Stimulated activated CD8-positive, alpha-beta memory T cell treated with anti-CD3 and anti-CD28 coated beads, Interleukin-7, amount 100 ng/mL, for 1 hour (primary cell): ENCODE results near the gene LSM10.

Experiments used
- DNase-seq, 2 donors: peaks; one replicate each; pipeline ENCODE4 v3.0.0-alpha.2; 2020; ENCODE audit warnings: low read depth in 2 of 2

LSM10 gene

DNA sequence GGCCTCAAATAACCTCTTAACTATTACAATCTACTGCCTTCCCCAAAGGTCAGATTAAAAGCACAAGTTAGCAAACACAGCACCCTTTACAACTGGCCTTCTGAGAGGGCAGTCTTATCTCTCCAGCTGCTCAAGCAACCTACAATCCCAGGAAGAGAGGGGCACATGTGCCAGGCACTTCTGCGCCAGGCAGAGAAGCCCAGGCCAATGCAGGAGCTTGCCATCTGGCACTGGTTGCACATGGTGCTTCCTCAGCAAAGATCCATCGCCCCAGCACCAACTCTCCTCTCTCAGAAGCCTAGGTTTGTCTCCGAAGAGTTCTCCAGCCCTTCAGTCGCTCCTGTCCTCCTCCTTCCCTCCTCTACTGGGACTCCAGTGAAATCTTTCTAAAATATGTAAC lies 14.5 kb downstream of the LSM10 start:
- DNase-seq = no peak

DNA sequence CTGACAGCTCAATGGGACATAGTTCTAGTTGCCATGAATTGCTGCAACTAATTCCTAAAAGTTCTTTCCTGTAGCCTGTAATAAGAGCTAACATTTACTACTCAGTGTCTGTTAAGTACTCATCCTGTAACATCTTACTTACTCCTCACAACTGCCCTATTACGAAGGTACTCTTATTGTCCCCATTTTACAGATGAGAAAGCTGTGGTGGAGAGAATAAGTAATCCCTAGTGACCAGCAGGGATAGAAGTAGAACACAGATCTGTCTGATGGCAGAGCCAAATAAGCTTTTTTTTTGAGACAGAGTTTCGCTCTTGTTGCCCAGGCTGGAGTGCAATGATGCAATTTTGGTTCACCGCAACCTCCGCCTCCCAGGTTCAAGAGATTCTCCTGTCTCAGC lies 15.0 kb downstream of the LSM10 start:
- no peak for DNase-seq

DNA sequence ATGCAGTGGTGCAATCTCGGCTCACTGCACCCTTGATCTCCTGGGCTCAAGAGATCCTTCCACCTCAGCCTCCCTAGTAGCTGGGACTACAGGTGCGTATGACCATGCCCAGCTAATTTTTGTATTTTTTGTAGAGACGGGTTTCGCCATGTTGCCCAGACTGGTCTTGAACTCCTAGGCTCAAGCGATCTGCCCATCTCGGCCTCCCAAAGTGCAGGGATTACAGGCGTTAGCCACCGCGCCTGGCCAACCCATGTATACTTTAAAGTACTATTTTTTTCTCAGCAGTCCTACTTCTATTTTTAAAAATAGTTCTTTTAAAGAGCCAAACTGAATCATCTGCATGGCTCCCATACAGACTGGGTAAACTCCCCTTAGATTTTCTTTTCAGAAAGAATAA lies 15.5 kb downstream of the LSM10 start:
- no peak for DNase-seq

DNA sequence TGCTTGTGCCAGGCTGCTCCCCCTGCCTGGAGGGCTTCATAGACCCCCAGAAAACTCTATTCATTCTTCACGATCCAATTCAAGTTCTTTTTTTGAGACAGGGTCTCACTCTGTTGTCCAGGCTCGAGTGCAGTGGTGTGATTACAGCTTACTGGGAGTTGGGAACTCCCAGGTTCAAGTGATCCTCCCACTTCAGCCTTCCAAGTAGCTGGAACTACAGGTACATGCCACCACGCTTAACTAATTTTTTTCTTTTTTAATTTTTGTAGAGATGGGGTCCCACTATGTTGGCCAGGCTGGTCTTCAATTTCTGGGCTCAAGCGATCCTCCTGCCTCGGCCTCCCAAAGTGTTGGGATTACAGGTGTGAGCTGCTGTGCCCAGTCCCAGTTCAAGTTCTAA lies 16.3 kb downstream of the LSM10 start:
- DNase-seq = no peak

DNA sequence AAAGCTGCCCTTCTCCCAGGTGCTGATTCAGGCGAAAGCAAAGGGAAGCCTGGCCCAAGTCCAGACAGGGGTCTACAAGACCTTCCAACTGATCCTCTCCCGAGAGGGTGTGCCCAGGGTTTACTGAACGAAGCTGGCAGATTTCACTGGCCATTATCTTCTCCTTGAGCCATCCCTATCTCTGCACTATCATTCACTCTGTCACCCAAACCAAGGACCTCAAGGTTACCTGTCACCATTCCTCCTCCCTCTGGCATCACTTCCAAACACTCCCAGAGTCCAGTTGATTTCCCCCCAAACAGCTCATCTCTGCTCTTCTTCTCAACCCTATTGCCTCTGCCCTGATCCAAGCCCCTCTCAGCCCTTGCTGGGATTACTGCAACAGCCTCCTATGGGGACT lies 16.9 kb downstream of the LSM10 start:
- DNase-seq = no peak

DNA sequence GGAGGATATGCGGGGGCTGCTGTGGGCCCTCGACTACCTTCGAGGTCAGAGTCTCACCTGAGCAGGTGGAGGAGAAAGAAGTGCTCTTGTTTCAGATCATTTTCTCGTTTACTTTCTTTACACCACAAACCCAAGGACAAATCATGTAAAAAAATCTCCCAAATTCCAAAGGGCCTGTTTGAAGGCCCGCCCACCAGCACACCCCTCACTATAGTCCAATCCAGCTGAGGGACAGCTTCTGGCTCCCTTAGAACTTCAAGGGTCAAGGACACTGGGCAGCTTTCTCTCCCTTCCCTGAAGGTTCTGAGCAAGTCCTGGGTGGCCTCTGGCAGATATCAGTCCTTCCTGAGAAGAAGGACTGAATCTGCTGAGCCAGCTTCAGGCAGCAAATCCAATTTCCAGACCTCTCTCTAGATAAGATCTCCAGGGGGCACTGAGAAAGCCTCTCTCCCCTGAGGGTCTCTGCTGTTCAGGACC lies 17.5 kb downstream of the LSM10 start:
- DNase-seq = no peak

DNA sequence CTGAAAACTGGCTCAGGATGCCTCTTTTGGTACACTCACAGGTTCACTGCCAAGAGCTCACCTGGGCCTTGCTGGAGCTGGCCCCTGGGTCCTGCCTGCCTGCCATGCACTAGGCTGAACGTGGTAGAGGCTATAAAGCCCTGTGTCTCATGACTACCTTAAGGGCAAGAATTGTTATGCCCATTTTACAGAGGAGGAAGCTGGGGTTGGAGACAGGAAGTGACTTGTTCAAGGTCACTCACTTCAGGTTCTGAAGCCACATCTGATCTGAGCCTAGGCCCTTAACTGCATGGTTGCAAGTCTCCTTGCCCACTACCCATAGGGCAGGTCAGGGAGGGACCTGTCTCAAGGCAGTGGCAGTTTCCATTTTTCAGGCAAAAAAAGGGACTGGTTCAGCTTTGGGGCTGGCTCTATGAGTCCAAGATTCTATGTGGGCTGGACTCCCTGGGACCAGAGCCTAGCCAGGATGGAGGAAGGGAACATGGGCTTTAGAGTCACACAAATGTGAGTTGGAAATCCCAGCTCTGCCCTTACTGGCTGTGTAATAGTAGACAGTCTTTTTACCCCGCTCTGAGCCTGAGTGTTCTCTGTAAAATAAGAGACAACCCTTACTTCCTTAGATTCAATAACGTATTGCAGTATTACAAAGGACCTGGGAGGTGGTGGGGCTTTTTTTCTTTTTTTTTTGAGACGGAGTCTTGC lies 19.8 kb downstream of the LSM10 start:
- no peak for DNase-seq

DNA sequence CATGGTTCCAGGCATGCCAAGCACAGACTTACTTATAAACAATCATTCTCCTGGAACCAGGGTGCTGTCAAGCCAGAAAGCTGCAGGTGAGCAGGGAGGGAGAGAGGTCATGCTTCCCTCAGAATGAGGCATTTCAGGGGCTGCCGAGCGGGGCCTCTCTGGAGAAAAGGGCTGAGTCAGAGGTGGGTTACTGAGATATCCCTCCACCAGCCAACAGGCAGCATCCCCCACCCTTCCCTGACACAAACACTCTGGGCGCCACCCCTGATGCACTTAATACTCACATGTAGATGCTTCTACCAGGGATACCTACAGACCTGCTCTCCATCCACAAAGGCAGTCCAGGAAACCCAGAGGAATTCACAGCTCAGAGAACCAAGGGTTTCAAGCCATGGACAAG lies 25.1 kb downstream of the LSM10 start:
- no peak for DNase-seq

DNA sequence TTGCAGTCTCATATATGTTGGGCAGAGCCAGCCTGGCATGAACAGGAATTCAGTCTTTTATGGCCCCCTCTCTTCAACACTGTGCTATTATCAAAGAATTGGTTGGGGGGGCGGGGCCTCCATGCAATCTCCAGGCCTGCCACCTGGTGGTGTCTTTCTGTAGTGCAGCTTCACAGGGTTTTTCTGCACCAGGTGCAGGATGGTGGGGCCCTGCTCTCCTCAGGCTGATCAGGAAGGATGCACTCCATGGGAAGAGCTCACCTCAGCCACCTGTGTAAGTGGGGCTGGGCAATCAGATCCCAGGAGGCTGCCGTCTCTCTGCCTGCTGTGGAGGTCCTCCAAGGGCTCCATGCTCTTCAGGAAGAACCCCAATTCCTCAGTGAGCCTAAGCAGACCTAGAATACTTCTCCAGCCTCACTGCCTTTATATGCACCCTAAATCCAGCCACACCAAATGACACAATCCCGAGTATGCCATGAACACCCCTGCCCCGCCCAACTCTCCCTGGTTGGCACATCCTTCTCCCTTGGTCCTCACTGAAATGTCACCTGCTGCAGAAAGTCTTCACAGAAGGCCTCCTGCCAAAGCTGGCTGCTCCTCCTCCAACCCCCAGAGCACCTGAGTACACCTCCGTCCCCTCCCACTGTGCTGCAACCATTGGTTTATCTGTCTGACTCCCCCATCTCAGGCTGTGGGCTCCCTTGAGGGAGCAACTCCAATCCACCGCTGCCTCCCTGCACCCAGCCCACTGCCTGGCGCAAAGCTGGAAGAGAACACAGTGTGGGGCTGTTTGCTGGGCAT lies 28.4 kb downstream of the LSM10 start:
- DNase-seq = peak; percentile 71 to 85

DNA sequence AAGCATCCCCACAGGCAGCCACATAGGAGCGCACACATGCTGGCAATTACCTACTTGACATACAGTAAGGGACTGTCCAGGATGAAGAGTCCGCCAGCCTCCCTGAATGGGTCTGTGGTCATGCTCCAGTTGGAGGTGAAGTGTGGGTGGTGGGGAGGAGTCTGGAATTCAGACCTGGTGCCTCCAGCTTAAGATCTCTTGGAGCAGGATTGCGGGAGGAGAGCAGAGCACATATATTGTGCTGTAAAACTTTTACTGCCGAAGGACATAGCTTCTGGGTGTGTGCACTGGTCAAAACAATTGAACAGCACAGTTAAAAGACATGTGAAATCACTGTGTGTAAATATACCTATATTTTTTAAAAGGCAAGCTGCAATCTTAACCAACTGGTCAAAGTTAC lies 29.9 kb downstream of the LSM10 start:
- DNase-seq = no peak

DNA sequence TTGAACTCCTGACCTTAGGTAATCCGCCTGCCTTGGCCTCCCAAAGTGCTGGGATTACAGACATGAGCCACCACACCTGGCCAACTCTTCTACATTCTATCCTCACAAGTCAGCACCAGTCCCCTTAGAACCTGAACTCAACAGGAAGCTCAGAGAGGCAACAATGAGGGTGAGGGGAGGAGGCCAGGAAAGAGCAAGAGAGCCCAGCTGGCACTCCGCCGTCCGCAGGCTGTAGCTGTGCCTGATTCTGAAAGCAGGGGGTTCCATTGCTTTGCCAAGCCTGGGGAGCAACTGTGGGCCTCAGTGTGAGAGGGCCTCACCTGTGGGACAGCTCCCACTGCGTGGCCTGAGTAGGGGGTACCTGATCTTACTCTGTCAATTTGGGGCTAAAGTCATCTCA lies 30.6 kb downstream of the LSM10 start:
- DNase-seq = no peak

DNA sequence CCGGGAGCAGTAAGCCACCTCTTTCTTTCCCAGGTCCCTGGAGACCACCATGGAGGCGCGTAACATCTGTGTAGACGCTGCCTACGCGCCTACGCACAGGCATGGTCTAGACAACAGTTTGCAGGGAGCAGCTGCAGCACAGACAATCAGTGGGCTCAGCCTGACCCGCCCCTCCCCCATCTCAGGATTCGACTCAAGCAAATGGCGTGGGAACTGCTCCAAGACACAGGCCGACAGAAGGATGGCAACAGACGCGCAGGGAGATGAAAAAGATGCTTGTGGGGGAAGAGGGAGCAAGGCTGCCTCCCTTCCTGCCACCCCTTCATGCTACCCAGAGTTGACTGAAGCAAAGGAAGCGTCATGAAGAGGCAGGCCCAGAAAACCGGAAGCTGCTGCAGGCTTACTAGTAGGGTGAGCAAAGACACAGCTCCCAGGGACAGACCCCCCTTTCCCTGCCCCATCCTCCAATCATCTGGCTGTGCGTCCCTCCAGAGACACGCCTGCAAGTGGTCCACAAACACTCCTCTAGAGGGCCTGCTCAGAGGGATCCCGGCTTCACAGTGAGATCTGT lies 31.5 kb downstream of the LSM10 start:
- peak in 1 of 2 donors; percentile 17 for DNase-seq

DNA sequence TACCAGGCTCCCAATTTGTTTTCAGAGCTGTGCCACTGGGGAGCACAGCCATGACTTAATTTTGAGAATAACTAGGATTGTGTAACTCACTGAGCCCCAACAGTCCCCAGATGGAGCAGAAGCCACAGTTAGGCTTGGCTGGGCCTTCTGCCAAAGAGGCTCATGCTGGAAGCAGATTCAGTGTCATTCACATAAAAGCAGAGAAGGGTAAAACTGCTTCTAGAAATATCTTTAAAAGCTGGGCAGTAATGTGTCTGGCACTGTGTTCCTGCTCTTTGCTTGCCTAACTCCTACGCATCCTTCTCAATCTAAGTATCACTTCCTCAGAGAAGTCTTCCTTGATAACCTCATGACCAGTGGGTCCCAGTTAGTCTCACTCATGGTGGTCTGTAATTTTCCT lies 32.3 kb downstream of the LSM10 start:
- no peak for DNase-seq

DNA sequence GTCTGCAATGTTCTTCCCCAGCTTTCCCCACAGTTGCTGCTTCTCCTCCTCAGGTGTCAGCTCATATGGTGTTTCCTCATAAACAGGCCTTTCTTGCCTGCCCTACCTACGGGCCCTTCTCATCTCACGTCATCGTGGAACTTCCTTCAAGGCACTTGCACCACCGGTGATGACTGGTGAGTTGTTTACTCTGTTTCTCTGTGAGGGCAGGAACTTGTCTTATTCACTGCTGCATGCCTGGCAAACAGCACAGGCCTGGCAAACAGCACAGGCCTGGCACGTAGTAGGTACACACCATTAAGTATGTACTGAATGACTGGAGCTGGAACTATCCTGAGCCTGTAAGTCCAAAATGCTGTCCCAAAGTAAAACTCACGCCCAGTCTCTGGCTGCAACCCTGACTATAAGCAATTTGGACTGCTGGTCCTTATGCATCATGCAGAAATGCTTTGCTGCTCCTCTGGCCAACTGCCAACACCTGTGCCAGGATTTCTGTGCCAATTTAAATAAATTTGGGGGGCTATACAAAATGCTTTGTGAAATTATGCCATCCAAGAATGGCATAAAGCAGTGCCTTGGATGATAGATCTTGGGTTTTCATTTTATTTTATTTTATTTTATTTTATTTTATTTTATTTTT lies 37.7 kb downstream of the LSM10 start:
- DNase-seq = no peak

DNA sequence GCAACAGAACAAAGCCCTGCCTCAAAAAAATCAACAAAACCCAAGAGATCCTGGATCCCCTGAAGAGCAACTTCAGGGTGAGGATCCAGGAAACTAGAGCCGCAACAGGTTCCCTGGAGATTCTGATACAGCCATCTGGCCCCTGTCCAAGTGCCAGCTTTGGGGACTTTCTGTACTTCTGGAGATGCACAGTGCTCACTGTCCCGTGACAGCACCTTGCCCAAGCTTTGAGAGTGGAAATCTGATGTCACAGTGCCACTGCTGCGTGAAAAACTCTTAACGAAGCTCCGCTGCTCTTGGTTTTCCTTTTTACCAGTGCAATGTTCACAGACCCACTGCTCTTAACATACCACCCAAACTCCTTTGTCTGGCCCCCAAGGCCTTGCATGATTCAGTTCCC lies 38.3 kb downstream of the LSM10 start:
- no peak for DNase-seq

DNA sequence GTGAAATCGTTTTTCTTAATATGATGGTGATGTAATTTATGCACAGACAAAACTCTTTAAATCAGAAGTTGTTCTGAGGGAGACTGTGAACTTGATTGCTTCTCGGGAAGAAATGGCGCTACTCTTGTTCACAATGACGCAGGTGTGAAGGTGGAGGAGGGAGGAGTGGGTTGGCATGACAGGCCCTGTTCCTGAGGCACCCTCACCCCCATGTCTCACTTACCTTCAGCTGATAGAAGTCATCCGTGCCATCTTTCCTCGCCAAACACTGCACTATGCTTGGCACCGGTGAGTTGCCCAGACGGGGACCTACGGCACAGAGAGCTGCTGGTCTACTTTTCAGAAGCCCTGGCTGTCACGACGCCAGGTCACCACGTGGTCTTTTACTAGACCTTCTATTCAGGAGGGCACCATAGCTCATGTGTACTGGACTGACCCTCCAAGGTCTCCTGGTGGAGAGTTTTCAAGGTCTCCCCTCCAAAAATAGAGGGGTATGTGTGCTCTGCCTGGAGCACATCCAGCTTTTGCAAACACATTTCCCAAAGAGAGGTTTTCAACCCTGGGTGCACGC lies 39.1 kb downstream of the LSM10 start:
- DNase-seq = no peak

DNA sequence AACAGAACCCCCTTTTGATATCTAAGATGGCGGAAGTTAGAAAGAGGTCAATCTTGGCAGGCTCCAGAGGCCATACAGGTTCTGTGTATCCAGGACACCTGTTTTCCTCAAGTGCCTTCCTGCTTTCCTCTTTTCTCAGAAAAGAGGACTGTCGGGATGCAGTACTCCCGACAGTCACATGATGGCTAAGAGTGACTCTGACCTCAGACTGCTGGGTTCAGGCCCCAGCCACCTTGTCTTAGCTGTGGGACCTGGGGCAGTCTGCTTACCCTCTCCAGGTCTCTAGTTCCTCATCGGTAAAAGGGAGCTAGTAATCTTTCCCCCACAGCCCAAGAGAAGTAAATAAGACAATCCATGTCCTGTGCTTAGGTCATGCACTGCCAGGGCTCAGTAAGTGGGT lies 41.9 kb downstream of the LSM10 start:
- no peak for DNase-seq

DNA sequence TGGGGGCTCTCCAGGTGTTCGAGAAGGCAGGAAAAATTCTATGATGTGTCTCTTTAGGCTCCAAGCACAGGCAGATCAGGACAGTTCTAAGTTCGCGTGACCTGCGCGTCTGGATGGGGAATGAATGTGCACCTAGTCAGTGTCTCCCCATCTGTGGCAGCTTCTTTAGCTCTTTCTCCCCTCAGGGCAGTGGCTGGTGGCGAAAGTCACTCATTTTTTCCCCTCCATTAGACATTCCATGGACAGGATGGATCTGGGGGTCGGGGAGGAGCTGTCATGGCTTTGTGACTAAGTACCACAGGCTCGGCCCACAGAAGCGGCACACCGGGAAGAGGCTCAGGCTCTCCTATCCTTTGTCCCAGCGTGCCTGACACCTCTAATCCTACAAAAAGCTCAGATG lies 43.2 kb downstream of the LSM10 start:
- DNase-seq = no peak

DNA sequence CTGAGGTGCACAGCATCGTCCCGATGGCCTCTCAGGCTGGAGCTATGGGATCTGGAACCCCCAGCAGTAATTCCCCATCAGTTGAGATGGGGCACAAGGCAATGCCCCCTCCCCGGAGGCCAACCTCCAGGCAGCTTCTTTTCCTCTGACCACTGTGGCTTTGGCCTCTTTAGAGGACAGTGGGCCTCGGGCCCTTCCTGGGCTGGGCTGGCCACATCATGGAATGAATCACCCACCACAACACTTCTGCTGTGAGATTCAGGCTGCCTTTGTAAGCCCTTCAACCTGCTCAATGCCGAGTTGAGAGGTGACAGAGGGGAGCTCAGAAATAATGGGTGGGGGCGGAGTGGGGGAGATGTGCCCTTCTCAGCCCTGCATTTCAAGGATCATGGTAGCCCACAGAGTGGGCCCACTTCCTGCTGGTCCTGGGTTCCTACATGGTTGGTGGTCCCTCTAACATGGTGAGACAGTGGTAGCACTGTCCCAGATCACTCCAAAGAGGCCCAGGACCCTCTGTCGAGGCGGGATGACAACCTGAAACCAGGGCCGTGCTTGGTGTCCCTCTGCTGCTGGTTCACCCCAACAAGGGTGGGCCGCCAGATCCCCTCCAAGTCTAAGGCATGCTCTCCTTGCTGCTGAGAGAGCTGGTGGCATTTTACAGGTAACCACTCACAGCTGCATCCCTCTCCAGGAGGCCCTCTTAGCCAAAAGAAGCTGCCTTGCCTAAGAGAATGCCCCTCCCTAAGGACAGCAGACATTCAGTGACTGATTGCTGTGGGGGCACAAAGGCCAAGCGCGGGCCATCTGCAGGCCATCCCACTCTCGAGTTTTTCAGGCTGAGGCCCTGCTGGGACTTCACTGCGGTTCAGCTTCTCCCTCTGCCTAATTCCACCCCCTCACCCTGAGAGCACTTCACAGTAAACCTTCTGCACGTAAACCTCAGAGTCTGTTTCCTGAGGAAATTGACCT lies 44.5 kb downstream of the LSM10 start:
- DNase-seq = no peak

DNA sequence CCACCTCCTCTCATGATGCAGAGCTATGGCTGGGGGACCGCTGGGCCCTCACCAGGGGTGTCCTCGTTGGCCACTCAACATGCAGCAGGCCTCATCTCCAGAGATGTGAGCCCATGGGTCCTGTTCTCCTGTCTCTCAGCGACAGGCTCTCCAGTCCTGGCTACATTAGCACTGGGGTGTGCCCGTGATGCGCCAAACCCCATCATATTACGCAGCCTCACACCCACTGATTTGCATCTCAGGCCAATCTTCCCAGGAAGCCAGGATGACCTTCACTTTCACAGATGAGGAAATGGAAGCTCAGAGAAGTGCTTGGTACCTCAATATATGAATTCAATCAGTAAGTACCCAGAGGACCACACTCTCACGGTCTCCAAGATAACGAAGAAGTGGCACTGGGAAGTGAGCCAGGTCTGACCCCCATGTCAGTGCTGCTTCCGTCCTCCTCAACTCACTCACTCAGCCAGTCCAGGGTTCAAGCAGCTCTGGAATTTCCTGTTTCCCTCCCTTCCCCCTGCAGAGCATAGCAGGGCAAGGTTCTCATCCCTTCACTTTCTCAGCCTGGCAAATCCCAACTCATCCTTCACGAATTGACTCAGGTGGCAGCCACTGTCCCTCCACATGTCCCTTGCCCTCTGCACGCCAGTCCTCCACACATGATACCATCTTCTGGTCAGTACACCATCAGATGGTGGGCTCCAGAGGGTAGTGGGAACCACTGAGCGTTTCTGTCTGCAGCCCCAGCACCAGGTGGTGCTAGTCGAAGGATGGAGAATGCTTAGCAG lies 45.4 kb downstream of the LSM10 start:
- no peak for DNase-seq
